HG02678 (cell line): ENCODE results near the gene SEMA7A.

Experiments used
- ATAC-seq: cut with Tn5 transposase; IDR thresholded peaks from one replicate; pipeline ENCODE4 v1.9.1; 2021; ENCODE audit warnings: mild to moderate bottlenecking, moderate library complexity; ENCODE audit not compliant: unreplicated experiment

Gene SEMA7A

DNA sequence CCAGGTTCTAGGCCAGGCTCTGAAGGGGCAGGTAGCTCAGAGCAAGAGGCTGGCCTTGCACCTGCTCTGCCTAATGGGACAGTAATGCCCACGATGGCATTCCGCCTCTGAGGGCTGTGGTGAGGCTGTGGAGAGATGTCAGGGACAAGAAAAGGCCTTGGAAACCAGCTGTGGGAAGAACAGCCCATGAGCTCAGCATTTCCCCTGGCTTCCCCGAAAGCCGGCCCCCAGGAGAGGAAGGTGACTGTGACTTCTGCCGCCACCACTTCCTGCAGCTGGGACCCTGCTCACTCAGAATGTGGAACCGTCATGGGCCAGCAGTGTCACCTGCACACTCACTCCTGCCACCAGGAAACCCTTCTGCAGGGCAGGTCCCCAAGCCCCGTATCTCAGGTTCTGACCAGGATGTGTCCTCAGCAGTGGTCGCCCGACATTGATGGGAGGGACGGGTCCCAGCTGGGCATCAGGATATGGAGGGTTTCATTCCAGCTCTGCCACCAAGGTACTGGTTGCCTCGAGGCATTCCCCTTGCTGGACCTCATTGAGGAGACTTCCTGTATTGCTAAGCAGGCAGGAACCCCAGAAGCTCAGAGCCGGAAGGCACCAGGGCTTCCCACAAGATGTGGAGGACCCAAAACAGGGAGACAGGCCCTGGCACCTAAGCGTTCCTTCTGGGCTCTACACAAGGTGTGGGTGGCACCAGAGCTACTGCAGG is 30.7 kb downstream of the SEMA7A start:
- peak; percentile 33 for ATAC-seq

GRCh38 chr15:74402337-74402841 is 31.4 kb downstream of the SEMA7A start:
- no peak for ATAC-seq

- ATAC-seq, result no peak
These were observed 32.6 kb downstream of the SEMA7A start for GRCh38 chr15:74400915-74401757.

DNA sequence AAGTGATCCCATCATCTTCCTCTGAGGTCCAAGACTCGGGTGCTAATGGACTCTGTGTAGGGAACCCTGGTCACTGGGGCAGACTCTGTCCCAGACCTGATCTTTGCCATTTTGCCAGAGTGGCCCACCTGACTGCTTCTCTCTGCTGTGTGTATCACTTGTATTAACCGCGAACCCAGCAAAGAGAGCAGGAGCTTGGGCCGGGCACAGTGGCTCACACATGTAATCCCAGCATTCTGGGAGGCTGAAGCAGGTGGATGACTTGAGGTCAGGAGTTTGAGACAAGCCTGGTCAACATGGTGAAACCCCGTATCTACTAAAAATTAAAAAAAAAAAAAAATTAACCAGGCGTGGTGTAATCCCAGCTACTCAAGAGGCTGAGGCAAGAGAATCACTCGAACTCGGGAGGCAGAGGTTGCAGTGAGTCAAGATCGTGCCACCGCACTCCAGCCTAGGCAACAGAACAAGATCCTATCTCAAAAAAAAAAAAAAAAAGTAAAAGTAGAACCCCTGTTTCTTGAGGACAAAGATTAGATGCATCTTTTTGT is 33.4 kb downstream of the SEMA7A start:
- no peak for ATAC-seq

DNA sequence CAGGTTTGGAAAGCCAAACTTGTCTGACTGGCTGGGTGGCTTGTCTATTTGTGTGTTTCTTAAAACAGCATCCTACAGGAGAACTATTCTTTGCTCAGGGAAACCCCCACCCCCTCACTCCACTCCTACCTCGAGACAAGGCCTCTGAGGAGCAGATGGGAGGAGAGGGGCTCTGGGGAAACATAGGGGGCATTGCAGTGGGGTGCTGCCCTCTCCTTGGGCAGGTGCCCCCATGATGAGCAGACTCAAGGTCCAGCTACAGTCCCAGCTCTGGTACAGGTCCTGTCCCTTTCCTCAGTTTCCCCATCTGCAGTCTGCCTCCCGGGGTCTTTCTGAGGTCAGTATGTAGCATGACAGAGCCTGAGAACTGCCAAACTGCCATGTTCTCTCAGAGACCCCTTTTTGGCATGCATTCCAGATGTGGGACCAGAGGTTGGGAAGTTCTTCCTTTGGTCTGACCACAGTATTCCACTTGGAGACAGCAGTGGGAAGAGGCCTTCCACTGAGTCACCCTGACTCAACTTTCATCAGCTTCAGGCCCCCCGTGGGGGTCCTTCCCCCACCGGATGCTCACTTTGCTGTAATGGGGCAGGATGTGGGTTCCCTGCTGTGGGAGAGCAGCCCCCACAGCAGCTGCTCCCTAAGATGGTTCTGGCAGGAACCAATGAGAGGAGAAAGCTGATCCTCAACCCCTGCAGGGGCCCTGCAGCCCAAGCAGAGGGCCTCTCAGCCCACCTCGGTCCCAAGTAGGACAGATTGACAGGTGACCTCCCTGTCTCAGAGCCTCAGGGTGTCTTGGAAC is 34.0 kb downstream of the SEMA7A start:
- no peak for ATAC-seq

- no peak for ATAC-seq
These were observed 34.7 kb downstream of the SEMA7A start for GRCh38 chr15:74399100-74399499.

- ATAC-seq, result no peak
These were observed 35.6 kb downstream of the SEMA7A start for GRCh38 chr15:74398183-74398582.

- ATAC-seq, result no peak
These were observed 36.3 kb downstream of the SEMA7A start for GRCh38 chr15:74397239-74398068.

- ATAC-seq, result peak; percentile 37
These were observed 37.1 kb downstream of the SEMA7A start for GRCh38 chr15:74396445-74397238.

GRCh38 chr15:74396146-74396438 is 37.7 kb downstream of the SEMA7A start:
- no peak for ATAC-seq

GRCh38 chr15:74395319-74396145 is 38.2 kb downstream of the SEMA7A start:
- ATAC-seq, result no peak

GRCh38 chr15:74394090-74394846 is 39.5 kb downstream of the SEMA7A start:
- no peak for ATAC-seq

GRCh38 chr15:74393423-74393822 is 40.3 kb downstream of the SEMA7A start:
- ATAC-seq, result no peak

DNA sequence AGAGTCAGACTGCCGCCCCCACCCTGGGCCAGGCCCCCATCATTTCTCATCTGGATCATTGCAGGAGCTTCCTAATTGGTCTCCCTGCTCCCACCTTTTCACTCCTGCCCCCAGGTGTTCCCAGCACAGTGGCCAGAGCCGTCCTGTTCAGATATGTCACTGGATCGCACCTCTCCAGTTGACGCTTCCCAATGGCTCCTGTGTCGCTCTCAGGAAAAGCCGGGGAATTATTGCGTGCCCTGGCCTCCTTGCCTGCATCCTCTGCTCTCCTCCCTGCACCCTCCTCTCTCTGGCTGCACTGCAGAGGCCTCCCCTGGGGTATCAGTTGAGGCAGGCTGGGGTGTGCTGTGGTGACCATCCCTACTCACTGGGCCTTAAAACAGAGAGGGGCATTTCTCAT is 40.9 kb downstream of the SEMA7A start:
- ATAC-seq, result no peak

DNA sequence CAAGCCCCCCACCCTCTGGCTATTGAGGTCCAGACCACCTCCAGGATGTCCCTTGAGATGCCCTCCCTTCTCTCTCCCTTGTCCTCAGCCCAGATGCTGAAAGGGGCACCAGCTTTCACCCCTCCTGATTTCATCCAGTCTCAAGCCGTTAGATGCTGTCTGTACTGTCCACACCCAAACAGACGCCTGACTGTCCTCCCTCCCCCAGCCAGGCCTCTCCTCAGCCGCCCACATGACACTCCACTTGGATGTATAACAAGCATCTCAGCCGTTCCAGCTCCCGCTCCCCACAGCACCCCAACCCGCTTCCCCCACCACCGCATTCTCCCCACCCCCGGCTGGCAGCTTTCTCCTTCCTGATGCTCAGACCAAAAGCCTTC is 41.3 kb downstream of the SEMA7A start:
- no peak for ATAC-seq

DNA sequence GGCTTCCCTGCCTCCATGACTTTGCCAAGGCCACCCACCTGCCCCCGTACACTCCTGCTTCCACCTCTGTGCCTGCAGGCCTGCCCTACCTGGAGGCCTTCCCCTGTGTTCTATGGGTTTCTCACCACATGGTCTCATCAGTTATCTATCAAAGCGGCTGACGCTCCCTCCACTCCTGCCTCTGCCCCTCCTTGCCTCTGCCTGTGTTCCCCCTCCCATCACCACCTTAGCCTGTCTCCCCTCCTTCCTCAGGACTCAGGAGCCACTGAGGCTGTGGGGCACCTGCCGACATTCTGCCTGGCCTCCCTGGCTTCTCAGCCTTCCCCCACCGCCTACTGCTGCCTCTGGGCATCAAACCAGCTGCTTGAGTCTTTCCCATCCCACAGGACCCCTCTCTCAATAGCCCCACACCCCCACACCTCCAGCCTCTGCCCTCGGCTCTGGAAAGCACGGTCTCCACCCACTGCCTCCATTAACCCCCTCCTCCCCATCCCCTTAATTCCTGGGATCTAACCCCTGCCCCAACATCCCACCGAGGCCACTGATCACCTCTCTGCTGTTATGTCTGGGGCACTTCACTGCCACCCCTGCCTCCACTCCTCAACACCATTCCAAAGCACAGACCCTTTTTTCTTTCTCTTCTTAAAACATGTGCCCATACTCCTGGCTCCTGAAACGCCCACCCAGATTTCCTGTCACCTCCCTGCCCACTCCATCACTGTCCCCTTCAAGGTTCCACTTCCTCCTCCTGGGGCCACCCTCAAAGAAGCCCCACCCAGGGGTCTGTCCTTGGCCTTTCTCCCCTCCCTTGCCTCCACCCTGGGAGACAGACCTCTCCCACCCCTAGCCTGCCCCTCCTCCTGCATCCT is 41.9 kb downstream of the SEMA7A start:
- no peak for ATAC-seq
